Measurements from ENCODE around the gene CACNG5.

GRCh38 chr17:66789093-66789492 lies 45.8 kb upstream of the CACNG5 start:
- TF ChIP-seq, protein P1, sequence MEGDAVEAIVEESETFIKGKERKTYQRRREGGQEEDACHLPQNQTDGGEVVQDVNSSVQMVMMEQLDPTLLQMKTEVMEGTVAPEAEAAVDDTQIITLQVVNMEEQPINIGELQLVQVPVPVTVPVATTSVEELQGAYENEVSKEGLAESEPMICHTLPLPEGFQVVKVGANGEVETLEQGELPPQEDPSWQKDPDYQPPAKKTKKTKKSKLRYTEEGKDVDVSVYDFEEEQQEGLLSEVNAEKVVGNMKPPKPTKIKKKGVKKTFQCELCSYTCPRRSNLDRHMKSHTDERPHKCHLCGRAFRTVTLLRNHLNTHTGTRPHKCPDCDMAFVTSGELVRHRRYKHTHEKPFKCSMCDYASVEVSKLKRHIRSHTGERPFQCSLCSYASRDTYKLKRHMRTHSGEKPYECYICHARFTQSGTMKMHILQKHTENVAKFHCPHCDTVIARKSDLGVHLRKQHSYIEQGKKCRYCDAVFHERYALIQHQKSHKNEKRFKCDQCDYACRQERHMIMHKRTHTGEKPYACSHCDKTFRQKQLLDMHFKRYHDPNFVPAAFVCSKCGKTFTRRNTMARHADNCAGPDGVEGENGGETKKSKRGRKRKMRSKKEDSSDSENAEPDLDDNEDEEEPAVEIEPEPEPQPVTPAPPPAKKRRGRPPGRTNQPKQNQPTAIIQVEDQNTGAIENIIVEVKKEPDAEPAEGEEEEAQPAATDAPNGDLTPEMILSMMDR (conservative IDR thresholded peaks at IDR 0.05; ENCODE audit: low read depth in 2 of 2) = no peak
- TF ChIP-seq EZH2 (IDR thresholded peaks at IDR 0.05; ENCODE audit: low read depth, unreplicated experiment) (no peak), POLR2AphosphoS5 (IDR thresholded peaks at IDR 0.05; ENCODE audit: low read depth) (no peak), REST (IDR thresholded peaks at IDR 0.05; ENCODE audit: unreplicated experiment) (no peak), JUNB (IDR thresholded peaks at IDR 0.05; ENCODE audit: unreplicated experiment) (no peak), EZH2phosphoT487 (IDR thresholded peaks at IDR 0.05; ENCODE audit: unreplicated experiment) (no peak), ZNF331 (CRISPR knock-in tag; IDR thresholded peaks at IDR 0.05; ENCODE audit: low read depth) (no peak), CREB1 (CRISPR knock-in tag; IDR thresholded peaks at IDR 0.05; ENCODE audit: low read depth) (no peak)

Measured in GM23338 (cell line).